GM18498 (cell line): ENCODE data around the gene CALML3.

Source experiments
- ATAC-seq: cut with Tn5 transposase; IDR thresholded peaks from one replicate; pipeline ENCODE4 v1.9.1; 2021; ENCODE audit warnings: mild to moderate bottlenecking, moderate library complexity; ENCODE audit not compliant: unreplicated experiment

CALML3 gene

GRCh38 chr10:5490698-5491464, 33.9 kb upstream of the CALML3 start:
- no peak for ATAC-seq

- no peak for ATAC-seq
These were observed 33.3 kb upstream of the CALML3 start for GRCh38 chr10:5491477-5491876.

- ATAC-seq: no peak
These were observed 32.4 kb upstream of the CALML3 start for GRCh38 chr10:5492322-5492855.

GRCh38 chr10:5492929-5493576, 31.7 kb upstream of the CALML3 start:
- no peak for ATAC-seq

GRCh38 chr10:5493691-5494090, 31.1 kb upstream of the CALML3 start:
- ATAC-seq: no peak

- ATAC-seq: no peak
These were observed 30.1 kb upstream of the CALML3 start for GRCh38 chr10:5494611-5495010.

- no peak for ATAC-seq
These were observed 28.2 kb upstream of the CALML3 start for GRCh38 chr10:5496261-5497250.

- ATAC-seq: no peak
These were observed 27.5 kb upstream of the CALML3 start for GRCh38 chr10:5497289-5497688.

- ATAC-seq: no peak
These were observed 26.6 kb upstream of the CALML3 start for GRCh38 chr10:5497948-5498730.

- ATAC-seq: no peak
These were observed 25.8 kb upstream of the CALML3 start for GRCh38 chr10:5498791-5499492.

GRCh38 chr10:5499493-5500140, 25.1 kb upstream of the CALML3 start, which contains the start of gene CALML5:
CALML5 (minus strand) TSS chr10:5499570; CDS start chr10:5499438, 132 bp downstream.
- no peak for ATAC-seq

GRCh38 chr10:5500162-5500670, 24.5 kb upstream of the CALML3 start:
- ATAC-seq: no peak

- no peak for ATAC-seq
These were observed 23.9 kb upstream of the CALML3 start for GRCh38 chr10:5500910-5501309.

- ATAC-seq: no peak
These were observed 22.7 kb upstream of the CALML3 start for GRCh38 chr10:5502061-5502521.

GRCh38 chr10:5502571-5503476, 21.9 kb upstream of the CALML3 start:
- no peak for ATAC-seq

GRCh38 chr10:5503477-5503835, 21.3 kb upstream of the CALML3 start:
- ATAC-seq: no peak

- ATAC-seq: no peak
These were observed 20.4 kb upstream of the CALML3 start for GRCh38 chr10:5504146-5505072.
